ENCODE data around the gene ANAPC15. TPM values are rescaled to one million over a fixed set of nuclear protein-coding genes. Genes with fewer than 3 reads are reported as not detected.

ANAPC15 gene
- total RNA-seq, 1 experiment from 2014 or later, result 65.6 TPM

DNA sequence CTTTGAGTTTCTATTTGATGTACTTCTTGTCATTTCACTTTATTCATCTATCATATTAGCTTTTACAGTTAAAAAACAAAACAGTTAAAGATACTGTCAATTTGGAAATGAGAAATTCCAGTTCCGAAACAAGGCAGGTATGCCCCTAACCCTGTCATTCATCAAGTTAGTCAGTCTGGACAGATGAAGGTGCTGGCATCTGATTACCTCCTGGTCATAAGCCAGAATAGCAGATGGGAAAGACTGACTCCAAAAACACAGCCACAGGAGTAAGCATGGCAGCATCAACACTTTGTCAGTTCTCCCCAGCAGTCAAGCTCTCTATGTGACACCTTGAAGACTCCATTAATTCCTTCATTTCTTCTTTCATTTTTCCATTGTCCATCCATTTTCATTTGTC, 27.5 kb downstream of the ANAPC15 start:
- no peaks in the 10 kb centered on the region for H4K20me1 ChIP-seq (ENCODE audit: insufficient read depth)
- no peaks in the 10 kb centered on the region for H3K9me3 ChIP-seq (ENCODE audit: control insufficient read depth in 1 of 2, insufficient read depth in 1 of 2, low read depth in 1 of 2, low read length in 2 of 2)
- POLR2A ChIA-PET, result interaction anchor here (1.1 kb wide), 1 partner anchor 60 kb away, joined by 5 read pairs; no protein-coding TSS in a partner anchor
- H3K27me3 ChIP-seq (ENCODE audit: insufficient read depth, low read length), result no peaks in the 10 kb centered on the region
- H3K79me2 ChIP-seq (ENCODE audit: insufficient read depth, low read length), result peaks cover 2% of the 10 kb centered on the region
- no peak overlapping the region for H2AFZ ChIP-seq (ENCODE audit: low read depth, low read length, poor library complexity, severe bottlenecking)
- BruUV-seq (replicated peaks), result no TSS peak
- no peak overlapping the region for H3K4me3 ChIP-seq (replicated peaks in 1 of 2; ENCODE audit: low read depth in 1 of 2, low read length in 2 of 2)
- intact Hi-C loops (cut with micrococcal nuclease), result no loop called here
- no peak overlapping the region for H3K27ac ChIP-seq (ENCODE audit: low read depth, low read length)
- H3K4me1 ChIP-seq (ENCODE audit: control insufficient read depth in 1 of 2, insufficient read depth in 2 of 2, low read length in 2 of 2), result peaks cover 2 to 13% of the 10 kb centered on the region in 2 experiments; a peak in 3 of 4 replicates
- H3K9ac ChIP-seq (ENCODE audit: low read length), result no peak overlapping the region
- CTCF ChIA-PET, result interaction anchor here (1.1 kb wide), 1 partner anchor 13 kb away, joined by 3 read pairs; no protein-coding TSS in a partner anchor
- RAD21 ChIA-PET (ENCODE audit: low non-redundant PET in 1 of 2, low total read pairs in 2 of 2, uncharacterized antibody in 2 of 2, unreplicated experiment in 2 of 2), result interaction anchor here in 1 of 2 experiments (0.7 kb wide), 1 partner anchor 21 kb away, joined by 5 read pairs; no protein-coding TSS in a partner anchor
- ATAC-seq (no peak), DNase-seq (ENCODE audit: low read depth, low spot score) (no peak)
- TF ChIP-seq ZFX (IDR thresholded peaks at IDR 0.05), result no peak
- TF ChIP-seq, protein P1, sequence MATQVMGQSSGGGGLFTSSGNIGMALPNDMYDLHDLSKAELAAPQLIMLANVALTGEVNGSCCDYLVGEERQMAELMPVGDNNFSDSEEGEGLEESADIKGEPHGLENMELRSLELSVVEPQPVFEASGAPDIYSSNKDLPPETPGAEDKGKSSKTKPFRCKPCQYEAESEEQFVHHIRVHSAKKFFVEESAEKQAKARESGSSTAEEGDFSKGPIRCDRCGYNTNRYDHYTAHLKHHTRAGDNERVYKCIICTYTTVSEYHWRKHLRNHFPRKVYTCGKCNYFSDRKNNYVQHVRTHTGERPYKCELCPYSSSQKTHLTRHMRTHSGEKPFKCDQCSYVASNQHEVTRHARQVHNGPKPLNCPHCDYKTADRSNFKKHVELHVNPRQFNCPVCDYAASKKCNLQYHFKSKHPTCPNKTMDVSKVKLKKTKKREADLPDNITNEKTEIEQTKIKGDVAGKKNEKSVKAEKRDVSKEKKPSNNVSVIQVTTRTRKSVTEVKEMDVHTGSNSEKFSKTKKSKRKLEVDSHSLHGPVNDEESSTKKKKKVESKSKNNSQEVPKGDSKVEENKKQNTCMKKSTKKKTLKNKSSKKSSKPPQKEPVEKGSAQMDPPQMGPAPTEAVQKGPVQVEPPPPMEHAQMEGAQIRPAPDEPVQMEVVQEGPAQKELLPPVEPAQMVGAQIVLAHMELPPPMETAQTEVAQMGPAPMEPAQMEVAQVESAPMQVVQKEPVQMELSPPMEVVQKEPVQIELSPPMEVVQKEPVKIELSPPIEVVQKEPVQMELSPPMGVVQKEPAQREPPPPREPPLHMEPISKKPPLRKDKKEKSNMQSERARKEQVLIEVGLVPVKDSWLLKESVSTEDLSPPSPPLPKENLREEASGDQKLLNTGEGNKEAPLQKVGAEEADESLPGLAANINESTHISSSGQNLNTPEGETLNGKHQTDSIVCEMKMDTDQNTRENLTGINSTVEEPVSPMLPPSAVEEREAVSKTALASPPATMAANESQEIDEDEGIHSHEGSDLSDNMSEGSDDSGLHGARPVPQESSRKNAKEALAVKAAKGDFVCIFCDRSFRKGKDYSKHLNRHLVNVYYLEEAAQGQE (IDR thresholded peaks at IDR 0.05; ENCODE audit: low read depth), result no peak
- no peak for TF ChIP-seq FOSL1 (IDR thresholded peaks at IDR 0.05; ENCODE audit: low read depth)
- no peak for TF ChIP-seq EZH2 (IDR thresholded peaks at IDR 0.05)
- no peak for TF ChIP-seq POLR2A (IDR thresholded peaks at IDR 0.05; ENCODE audit: borderline replicate concordance, extremely low read depth, insufficient read depth, insufficient read length)
- no peak for TF ChIP-seq RAD21 (IDR thresholded peaks at IDR 0.05; ENCODE audit: low read depth)
- TF ChIP-seq CBX3 (IDR thresholded peaks at IDR 0.05; ENCODE audit: low read depth), result no peak
- no peak for TF ChIP-seq JUND (IDR thresholded peaks at IDR 0.05)
- TF ChIP-seq ELF1 (IDR thresholded peaks at IDR 0.05; ENCODE audit: borderline replicate concordance, low read depth), result no peak
- TF ChIP-seq ZBTB33 (IDR thresholded peaks at IDR 0.05; ENCODE audit: extremely low read depth, insufficient replicate concordance, low read length), result no peak
- TF ChIP-seq CEBPB (IDR thresholded peaks at IDR 0.05; ENCODE audit: low read depth), result no peak
- TF ChIP-seq SRF (IDR thresholded peaks at IDR 0.05; ENCODE audit: low read depth), result no peak
- TF ChIP-seq ZNF274 (IDR thresholded peaks at IDR 0.05; ENCODE audit: low read depth, low read length), result no peak
- H3K9me2 ChIP-seq (ENCODE audit: insufficient read depth), result no peaks in the 10 kb centered on the region
- H3K4me2 ChIP-seq (ENCODE audit: low read length), result no peak overlapping the region
- H3K36me3 ChIP-seq (ENCODE audit: control insufficient read depth in 1 of 2, insufficient read depth in 2 of 2, low read length in 2 of 2), result no peaks in the 10 kb centered on the region

All from HCT116 (cell line).